Measurements from ENCODE around the gene GNAO1. TPM values are rescaled to one million over a fixed set of nuclear protein-coding genes. Genes with fewer than 3 reads are reported as not detected.

Gene GNAO1
- total and polyA plus RNA-seq, 9 of the 15 experiments (the other 6 are each of a cell fraction or from before 2014, with no cell fraction given) = 0.07 to 0.42 (median 0.08) TPM; not detected in 5

DNA sequence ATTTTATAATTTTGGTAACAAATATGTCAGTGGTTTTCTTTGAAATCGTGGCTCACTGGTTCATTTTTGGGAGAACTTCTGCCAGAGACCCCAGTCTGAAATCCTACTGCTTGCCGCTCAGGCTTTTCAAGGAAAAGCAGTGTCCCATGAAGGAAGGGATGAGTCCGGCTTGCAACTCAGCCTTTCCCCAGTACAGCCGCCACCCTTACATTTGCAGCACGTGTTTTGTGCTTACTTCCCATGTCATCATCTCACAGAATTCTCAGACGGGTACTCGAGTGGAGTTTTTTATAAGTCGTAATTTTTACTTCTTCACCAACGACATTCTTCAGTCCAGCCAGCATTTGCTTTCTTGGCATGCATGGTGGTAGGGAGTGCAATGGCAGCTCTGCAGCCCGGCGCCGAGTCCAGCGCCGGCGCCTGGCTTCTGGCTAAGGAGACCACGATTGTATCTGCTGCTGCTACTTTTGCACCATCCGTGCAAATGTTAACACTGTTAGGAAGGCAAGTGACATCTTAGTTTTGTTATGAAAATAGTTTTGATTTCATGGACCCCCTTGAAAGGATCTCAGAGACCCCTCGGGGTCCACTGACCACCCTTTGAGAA is 123.1 kb downstream of the GNAO1 start:
- Histone ChIP-seq H4K20me1 (replicated peaks; ENCODE audit: control insufficient read depth, insufficient read depth, low read length) (no peaks in the 10 kb centered on the region), H3K79me2 (ENCODE audit: control insufficient read depth, insufficient read depth, low read length) (no peaks in the 10 kb centered on the region), H2AFZ (ENCODE audit: low read depth, low read length) (no peak overlapping the region), H3K27me3 (ENCODE audit: control insufficient read depth in 2 of 2, insufficient read depth in 2 of 2, low read length in 2 of 2) (peaks cover 4 to 38% of the 10 kb centered on the region in 2 experiments; a peak in 4 of 5 replicates), H3K4me1 (replicated peaks in 1 of 2; ENCODE audit: control insufficient read depth in 2 of 2, insufficient read depth in 2 of 2, low read length in 2 of 2) (peaks cover 0 to 15% of the 10 kb centered on the region in 2 experiments; a peak in 2 of 5 replicates), H3K4me2 (ENCODE audit: insufficient read depth, low read length) (no peak overlapping the region), H3K9me1 (ENCODE audit: control insufficient read depth, insufficient read depth, low read length) (no peaks in the 10 kb centered on the region), H3K36me3 (ENCODE audit: control insufficient read depth, insufficient read depth, low read length) (no peaks in the 10 kb centered on the region), H3K4me3 (no peak overlapping the region), H3K27ac (ENCODE audit: extremely low read depth, low read depth, low read length) (no peak overlapping the region), H3K9me3 (replicated peaks; ENCODE audit: control insufficient read depth, insufficient read depth, low read depth, low read length) (no peaks in the 10 kb centered on the region), H3K9ac (ENCODE audit: insufficient read depth in 1 of 2, low read depth in 2 of 2, low read length in 2 of 2) (no peak overlapping the region)
- no peak for DNase-seq (ENCODE audit: extremely low read depth in 1 of 4, low spot score in 3 of 4)
- 7% methylated on average over 18 of the region's 18 CpGs for WGBS (ENCODE audit: insufficient coverage, low coverage, missing lambda C conversion rate)
- ATAC-seq = peak; percentile 16; the same call in 2 of the 3 replicates
- POLR2A ChIA-PET = interaction anchor here (0.7 kb wide), 1 partner anchor 15 kb away, joined by 3 read pairs; no protein-coding TSS in a partner anchor
- BruUV-seq (replicated peaks) = no TSS peak
- CTCF ChIA-PET (ENCODE audit: low intra/inter-chr PET ratio) = no interaction called here
- in situ Hi-C loops (cut with MboI) = loop anchor here (10.0 kb wide), 1 partner anchor 600 kb away; no protein-coding TSS in a partner anchor
- FAIRE-seq = no peak
- intact Hi-C loops (cut with micrococcal nuclease) = loop anchor here (10.0 kb wide), 1 partner anchor 110 kb away; no protein-coding TSS in a partner anchor
- TF ChIP-seq ZNF583 (CRISPR knock-in tag; IDR thresholded peaks at IDR 0.05) = no peak
- no peak for TF ChIP-seq DMBX1 (CRISPR knock-in tag; IDR thresholded peaks at IDR 0.05; ENCODE audit: borderline replicate concordance)
- no peak for TF ChIP-seq TGIF2 (CRISPR knock-in tag; IDR thresholded peaks at IDR 0.05)
- TF ChIP-seq, protein P1, sequence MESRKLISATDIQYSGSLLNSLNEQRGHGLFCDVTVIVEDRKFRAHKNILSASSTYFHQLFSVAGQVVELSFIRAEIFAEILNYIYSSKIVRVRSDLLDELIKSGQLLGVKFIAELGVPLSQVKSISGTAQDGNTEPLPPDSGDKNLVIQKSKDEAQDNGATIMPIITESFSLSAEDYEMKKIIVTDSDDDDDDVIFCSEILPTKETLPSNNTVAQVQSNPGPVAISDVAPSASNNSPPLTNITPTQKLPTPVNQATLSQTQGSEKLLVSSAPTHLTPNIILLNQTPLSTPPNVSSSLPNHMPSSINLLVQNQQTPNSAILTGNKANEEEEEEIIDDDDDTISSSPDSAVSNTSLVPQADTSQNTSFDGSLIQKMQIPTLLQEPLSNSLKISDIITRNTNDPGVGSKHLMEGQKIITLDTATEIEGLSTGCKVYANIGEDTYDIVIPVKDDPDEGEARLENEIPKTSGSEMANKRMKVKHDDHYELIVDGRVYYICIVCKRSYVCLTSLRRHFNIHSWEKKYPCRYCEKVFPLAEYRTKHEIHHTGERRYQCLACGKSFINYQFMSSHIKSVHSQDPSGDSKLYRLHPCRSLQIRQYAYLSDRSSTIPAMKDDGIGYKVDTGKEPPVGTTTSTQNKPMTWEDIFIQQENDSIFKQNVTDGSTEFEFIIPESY (CRISPR knock-in tag; IDR thresholded peaks at IDR 0.05) = no peak
- TF ChIP-seq TAF1 (IDR thresholded peaks at IDR 0.05; ENCODE audit: control insufficient read depth, extremely low read depth, insufficient read depth, low read length, severe bottlenecking) = no peak
- TF ChIP-seq, protein P2, sequence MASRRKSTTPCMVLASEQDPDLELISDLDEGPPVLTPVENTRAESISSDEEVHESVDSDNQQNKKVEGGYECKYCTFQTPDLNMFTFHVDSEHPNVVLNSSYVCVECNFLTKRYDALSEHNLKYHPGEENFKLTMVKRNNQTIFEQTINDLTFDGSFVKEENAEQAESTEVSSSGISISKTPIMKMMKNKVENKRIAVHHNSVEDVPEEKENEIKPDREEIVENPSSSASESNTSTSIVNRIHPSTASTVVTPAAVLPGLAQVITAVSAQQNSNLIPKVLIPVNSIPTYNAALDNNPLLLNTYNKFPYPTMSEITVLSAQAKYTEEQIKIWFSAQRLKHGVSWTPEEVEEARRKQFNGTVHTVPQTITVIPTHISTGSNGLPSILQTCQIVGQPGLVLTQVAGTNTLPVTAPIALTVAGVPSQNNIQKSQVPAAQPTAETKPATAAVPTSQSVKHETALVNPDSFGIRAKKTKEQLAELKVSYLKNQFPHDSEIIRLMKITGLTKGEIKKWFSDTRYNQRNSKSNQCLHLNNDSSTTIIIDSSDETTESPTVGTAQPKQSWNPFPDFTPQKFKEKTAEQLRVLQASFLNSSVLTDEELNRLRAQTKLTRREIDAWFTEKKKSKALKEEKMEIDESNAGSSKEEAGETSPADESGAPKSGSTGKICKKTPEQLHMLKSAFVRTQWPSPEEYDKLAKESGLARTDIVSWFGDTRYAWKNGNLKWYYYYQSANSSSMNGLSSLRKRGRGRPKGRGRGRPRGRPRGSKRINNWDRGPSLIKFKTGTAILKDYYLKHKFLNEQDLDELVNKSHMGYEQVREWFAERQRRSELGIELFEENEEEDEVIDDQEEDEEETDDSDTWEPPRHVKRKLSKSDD (conservative IDR thresholded peaks at IDR 0.05; ENCODE audit: low read length) = no peak
- no peak for TF ChIP-seq KHSRP (IDR thresholded peaks at IDR 0.05)
- TF ChIP-seq ZNF589 (CRISPR knock-in tag; IDR thresholded peaks at IDR 0.05; ENCODE audit: low read depth) = peak; percentile 89
- no peak for TF ChIP-seq ZFP91 (CRISPR knock-in tag; IDR thresholded peaks at IDR 0.05)
- no peak for TF ChIP-seq VEZF1 (CRISPR knock-in tag; IDR thresholded peaks at IDR 0.05)
- TF ChIP-seq HDAC8 (tag; IDR thresholded peaks at IDR 0.05) = no peak
- TF ChIP-seq TRIM28 (IDR thresholded peaks at IDR 0.05) = no peak
